OCI-LY7 (cell line): ENCODE data around the gene NUDT3.
"Not testable (repeated sequence)": the region's sequence is repeated elsewhere in the genome, so short reads cannot be mapped to it uniquely, and the experiment has no call there.

Experiments used
- CTCF ChIP-seq: fragments of 200-600 bp; sonication (generic); conservative IDR thresholded peaks from 2 replicates; pipeline ENCODE4 v1.5.1; 2014; ENCODE audit warnings: mild to moderate bottlenecking, antibody characterized with exemption, low read length, moderate library complexity, mixed read lengths
- EZH2phosphoT487 ChIP-seq: fragments of 200-600 bp; sonication (generic); IDR thresholded peaks from 2 replicates; pipeline ENCODE4 v1.6.1; 2018; ENCODE audit warnings: low read depth, borderline replicate concordance, mild to moderate bottlenecking, mixed run types, antibody characterized with exemption, low read length, moderate library complexity, mixed read lengths

DNA sequence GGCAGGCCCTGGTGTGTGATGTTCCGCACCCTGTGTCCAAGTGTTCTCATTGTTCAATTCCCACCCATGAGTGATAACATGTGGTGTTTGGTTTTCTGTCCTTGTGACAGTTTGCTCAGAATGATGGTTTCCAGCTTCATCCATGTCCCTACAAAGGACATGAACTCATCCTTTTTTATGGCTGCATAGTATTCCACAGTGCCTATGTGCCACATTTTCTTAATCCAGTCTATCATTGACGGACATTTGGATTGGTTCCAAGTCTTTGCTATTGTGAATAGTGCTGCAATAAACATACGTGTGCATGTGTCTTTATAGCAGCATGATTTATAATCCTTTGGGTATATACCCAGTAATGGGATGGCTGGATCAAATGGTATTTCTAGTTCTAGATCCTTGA, 62.7 kb downstream of the NUDT3 start:
- TF ChIP-seq CTCF, EZH2phosphoT487: not testable (repeated sequence)
